ENCODE data around the gene ABHD4.

GRCh38 chr14:22601456-22601855, 3.4 kb downstream of the ABHD4 start:
- TF ChIP-seq CTCF (conservative IDR thresholded peaks at IDR 0.05; ENCODE audit: low read length), result no peak
- no peak for TF ChIP-seq EZH2phosphoT487 (IDR thresholded peaks at IDR 0.05; ENCODE audit: borderline replicate concordance)
